ENCODE measurements around the gene TEX35.
"Not testable (repeated sequence)": the region's sequence is repeated elsewhere in the genome, so short reads cannot be mapped to it uniquely, and the experiment has no call there.

TEX35 gene

DNA sequence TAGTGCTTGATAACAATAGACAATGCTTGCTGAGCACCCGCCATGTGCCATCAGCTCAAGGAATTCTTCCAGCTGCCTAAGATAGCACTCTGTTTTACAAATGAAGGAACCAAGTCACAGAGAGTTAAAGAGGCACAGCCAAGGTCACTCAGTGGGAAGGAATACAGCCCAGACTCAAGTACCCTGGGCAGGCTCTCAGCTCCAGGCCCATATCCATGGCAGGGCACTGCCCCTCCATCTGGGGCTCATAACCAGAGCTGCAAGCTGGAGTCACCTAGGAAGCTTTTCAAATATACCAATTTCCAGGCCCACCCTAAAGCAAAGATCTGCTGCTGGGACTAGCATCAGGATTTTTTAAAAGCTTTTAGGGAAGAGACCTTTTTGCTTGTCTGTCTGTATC, 17.8 kb upstream of the TEX35 start:
- DNase-seq: no peak

- DNase-seq: no peak
Measured at GRCh38 chr1:178495741-178496409, 17.0 kb upstream of the TEX35 start.

DNA sequence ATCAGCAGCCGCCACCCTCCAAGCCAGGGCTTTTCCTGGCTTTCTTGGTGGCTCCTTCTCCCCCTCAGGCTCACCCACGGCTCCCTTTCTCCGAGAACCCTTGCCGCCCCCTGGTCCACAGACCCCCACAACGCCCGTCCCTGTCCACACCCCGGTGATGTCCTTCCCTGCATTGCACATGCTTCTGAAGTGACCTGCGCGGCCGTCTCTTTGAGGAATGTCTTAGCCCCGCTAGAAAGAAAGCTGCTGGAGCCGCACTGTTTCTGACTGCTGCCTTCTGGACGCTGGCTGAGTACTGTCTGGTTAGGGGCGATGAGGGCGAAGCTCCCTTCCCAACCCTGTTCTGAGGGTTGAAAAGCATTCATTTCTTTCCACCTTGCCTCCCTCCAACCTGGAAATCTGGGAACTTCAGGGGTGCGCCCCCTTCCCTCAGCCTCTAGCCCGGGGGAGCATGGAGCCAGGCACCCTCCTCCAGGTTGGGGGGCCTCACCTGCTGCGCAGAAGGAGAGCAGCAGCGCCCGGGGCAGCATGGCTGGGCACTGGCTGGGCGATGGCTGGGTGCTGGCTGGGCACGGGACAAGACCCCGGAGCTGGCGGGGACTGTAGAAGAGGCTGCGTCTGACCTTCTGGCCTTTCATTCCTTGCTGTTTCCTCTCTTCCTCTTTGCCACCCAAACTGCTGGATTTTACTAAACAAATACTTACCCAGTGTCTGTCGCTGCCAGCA, 16.3 kb upstream of the TEX35 start, which contains the start of gene CLEC20A:
TSS of gene CLEC20A (minus strand) at position 555 of the 726 bp plus-strand sequence. CDS start at position 530, 25 bp downstream.
- DNase-seq: no peak

GRCh38 chr1:178497903-178498478, 14.9 kb upstream of the TEX35 start:
- no peak for DNase-seq

DNA sequence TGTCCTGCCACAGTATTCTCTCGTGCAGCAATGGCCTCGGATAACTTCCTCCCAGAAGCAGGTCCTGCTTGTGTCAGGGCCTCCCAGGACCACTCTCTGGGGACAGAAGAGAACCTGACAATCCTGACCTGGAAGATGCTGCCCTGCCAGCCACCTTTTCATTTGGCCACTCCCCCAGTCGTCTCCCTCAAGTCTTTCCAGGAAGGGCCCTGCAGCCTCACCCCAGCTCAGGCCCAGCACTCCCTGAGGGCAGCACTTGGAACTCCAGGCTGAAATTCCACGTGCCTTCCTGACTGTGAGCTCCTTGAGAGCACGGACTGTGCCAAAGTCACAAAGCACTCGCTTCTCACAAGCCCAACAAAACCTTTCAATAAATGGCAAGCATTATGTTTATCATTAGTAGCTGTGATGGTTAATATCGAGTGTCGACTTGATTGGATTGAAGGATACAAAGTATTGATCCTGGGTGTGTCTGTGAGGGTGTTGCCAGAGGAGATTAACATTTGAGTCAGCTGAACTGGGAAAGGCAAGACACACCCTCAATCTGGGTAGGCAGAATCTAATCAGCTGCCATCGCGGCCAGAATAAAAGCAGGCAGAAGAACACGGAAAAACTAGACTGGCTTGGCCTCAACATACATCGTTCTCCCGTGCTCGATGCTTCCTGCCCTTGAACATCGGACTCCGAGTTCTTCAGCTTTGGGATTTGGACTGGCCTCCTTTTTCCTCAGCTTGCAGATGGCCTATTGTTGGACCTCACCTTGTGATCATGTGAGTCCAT, 13.8 kb upstream of the TEX35 start:
- no peak for DNase-seq

- DNase-seq: no peak
Measured at GRCh38 chr1:178500091-178500770, 12.7 kb upstream of the TEX35 start.

DNA sequence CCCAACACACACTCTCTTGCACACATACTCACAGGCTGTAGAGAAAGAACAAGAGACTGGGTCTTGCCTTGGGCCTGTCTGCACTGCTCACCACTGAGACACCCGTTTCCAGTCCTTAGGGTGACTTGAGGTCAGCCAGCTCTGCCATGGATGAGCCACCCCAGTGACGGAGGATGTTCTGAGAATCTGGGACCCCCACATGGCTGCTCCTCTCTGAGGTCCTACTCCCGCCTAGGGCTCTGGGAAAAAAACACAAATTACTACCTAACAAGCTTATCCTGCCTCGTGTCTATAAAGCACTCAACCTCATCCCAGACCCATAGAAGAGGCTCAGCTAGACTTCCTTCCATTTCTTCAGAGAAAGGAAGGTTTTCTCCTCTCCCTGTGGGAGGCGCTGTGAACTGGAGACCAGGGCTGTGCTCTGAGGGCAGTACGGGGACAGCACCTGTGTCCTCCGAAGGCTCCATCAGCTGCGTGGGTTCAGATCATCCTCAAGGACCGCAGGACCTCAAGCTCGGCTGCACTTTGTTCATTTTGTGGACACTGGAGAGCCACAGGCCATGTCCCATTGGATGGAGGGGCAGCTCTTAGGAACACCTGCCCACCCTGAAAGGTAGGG, 11.9 kb upstream of the TEX35 start:
- DNase-seq: no peak

- peak in 10 of 14 donors; percentile 2 to 62 (median 22) for DNase-seq
Measured at GRCh38 chr1:178501705-178502329, 11.1 kb upstream of the TEX35 start.

DNA sequence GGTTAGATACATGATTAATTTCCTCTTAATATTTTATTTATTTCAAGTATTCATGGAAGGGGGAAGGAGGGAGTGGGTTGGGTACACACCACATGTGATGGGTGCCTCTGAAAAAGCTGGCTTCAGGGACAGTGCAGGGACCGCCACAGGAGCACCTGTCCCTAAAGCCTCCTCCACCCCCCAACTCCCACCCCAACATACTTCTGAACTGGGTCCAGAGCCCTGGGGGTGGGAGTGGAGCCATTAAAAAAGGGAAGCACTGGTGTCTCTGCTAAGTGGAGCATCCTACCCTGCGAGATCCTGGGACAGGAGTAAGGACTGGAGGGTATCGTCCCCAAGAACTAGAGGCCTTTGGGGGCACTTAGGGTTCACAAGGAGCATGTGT, 10.6 kb upstream of the TEX35 start:
- no peak for DNase-seq

- no peak for DNase-seq
Measured at GRCh38 chr1:178502856-178503255, 10.1 kb upstream of the TEX35 start.

- DNase-seq: not testable (repeated sequence)
Measured at GRCh38 chr1:178503316-178503715, 9.6 kb upstream of the TEX35 start.

DNA sequence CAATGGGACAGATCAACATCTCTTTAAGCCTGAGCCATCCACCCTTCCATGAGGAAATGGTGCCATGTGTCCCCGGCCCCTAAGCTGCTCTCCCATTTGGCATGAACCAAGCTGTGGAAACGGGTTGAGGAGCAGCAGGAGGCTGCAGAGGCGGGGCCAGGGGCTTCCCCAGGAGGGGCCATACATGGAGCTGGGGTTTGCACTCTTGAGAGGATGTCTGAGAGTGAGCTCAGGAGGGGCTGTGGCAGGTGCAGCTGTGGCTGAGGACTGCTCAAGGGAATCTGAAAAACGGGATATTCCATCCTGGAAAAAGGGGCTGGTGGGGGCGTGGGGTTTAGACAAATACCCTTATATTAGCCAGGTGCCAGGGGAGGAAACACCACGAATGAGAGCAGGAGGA, 9.1 kb upstream of the TEX35 start:
- DNase-seq: no peak

DNA sequence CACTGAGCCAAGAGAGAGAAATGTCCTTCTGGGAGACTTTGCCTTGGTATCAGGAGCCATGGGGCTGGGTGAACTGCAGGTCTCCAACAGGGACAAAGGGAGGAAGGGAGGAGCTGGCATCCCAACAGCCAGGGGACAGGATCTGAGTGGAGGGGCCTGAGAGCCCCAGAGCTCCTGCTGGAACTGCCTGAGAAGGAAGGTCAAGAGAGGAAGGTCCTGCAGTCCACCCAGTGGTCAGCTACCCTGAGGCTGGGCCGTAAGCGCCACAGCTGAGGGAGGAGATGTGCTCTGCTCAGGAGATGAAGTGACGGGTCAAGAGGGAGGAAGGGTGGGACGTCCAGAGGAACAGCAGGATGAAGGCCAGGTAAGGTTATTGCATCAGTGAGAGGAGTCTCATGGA, 8.6 kb upstream of the TEX35 start:
- DNase-seq: no peak

DNA sequence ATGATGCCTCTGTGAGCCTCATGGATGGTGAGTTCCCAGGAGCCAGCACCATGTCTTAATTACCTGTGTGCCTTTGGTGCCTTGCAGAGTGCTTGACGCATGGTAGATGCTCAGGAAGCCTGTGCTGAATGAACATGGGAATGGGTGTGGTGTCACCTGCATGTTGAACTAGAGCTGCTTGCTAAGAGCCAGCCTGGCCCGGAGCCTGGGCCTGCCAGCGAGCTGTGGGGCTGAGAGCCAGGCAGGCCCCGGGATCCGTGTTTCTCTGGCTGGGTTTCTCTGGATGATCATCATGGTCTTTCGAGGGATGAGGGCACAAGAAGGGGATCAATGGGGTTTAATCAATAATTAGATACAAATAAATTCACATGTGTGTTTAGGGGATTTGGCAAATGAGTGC, 6.7 kb upstream of the TEX35 start:
- peak in 1 of 14 donors; percentile 13 for DNase-seq

DNA sequence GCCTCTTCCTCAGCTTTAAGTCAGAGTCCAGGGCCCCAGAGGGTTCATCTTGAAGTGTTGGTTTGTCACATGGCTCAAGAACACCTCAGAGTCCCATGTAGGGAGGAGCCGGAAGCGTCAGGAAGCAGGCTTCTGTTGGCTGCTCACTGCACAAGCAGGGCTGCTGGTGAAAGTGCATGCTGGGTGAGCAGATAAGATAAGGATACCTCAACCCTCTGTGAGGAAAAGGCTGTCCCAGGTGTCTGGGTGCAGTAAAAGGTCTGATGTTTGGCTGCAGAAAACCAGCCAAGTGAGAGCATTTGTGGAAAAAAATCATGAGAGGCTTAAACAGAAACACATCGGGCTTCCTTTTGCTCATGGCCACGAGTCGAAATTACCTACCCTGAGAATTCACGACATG, 6.2 kb upstream of the TEX35 start:
- DNase-seq: no peak

DNA sequence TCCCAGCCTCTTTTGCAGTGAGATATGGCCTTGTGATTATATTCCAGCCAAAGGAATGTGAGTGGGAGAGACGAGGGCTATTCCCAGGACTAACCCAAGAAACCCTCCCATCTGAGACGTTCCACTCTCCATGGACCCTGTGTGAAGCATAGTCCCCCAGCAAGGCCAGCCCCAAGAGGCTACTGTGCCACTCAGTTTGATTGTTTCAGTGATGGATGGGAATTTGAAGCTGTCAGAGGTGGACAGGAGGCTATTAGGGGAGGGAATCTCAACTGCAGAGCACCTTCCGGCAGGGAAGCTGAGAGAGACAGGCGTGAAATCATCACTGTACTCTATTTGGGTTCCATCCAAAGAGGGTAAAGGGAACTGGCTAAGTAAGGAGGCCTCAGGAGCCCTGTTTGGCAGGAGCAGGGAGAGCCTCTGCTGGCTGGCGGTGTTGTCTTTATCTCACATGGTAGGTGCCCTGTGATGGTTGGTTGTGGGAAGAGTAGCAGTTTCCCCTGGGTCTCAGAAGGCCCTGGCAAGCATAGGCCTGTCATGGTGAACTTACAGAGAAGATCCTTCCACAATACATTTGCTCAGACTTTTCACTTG, 3.4 kb upstream of the TEX35 start:
- DNase-seq: no peak

- no peak for DNase-seq
Measured at GRCh38 chr1:178510155-178510554, 2.8 kb upstream of the TEX35 start.

DNA sequence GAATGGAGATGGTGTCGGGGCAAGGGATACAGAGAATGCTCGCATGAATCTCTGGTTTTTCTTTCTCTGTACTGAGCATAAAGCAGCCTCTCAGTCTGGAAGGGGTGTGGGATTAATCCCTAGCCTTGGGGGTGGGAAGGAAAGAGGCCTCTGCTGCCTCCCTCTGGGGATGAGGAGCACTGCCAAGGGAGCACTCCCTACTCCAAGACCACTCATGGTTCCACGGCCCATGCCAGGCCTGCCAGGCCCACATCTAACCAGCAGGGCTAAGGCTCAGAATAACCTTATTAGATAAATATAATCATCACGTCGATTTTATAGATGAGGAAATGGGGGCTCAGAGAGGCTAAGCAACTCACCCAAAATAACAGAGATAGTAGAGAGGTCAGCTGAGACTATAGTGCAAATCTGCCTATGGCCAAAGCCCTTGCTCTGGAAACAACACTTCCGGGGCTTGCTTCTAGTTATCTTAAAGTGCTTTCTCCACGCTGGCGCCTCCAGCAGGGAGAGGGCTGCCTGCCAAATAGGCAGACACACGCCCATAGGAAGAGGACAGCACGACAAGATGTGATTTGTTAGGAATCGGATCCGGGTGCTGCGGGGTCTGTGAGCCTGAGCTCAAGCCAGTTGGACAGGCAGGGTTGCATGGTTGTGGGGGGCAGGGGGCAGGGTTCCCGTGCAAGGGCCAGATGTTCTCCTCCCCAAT, 522 bp downstream of the TEX35 start:
- DNase-seq: no peak

GRCh38 chr1:178516110-178516509, 3.2 kb downstream of the TEX35 start:
- DNase-seq: no peak

GRCh38 chr1:178518894-178519293, 6.0 kb downstream of the TEX35 start:
- no peak for DNase-seq
